Measurements from ENCODE around the gene IL1A.

Gene IL1A

DNA sequence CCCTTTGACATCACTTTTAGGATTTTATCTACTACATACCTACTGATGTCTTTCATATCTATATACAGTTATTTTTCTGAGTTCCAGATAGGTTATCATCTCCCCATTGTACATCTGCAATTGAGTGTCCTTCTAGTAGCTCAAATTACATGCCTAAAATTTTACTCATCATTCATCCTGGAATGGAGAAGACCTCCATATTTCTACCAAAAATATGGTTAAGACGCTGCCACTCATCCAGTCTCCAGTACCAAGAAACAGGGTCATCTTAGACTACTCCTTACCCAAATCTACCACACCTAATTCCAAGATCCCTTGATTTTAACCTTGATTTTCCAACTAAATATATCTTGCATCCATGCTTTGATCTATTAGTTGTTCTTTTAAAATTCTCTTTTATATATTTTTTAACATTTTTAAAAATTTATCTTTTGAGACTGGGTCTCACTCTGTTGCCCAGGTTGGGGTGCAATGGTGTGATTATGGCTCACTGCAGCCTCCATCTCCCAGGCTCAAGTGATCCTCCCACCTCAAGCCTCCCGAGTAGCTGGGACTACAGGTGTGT is 11.3 kb downstream of the IL1A start:
- in situ Hi-C loops (cut with MboI; ENCODE audit: low pct_unique_long_range_greater_than_20kb, low sequenced_read_pairs), result no loop called here
- no peak for DNase-seq

DNA sequence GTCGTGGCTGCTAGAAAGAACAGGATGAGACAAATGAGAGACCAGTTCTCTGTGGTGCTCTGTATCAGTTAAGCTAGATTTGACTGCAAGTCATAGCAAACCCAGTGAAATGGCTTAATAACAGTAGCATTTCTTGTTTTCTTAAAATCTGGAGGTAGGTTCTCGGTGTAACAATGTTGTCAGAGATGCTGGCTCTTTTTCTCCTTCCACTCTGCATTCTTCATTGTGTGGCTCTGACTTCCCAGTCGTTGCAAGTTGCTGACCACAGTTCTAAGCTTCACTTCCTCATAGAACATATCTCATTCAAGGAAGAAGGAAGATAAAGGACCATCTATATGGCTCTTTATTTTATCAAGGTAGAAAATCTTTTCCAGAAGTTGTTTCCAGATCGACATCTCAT is 12.0 kb downstream of the IL1A start:
- peak; percentile 66 for DNase-seq
- in situ Hi-C loops (cut with MboI; ENCODE audit: low pct_unique_long_range_greater_than_20kb, low sequenced_read_pairs), result no loop called here

DNA sequence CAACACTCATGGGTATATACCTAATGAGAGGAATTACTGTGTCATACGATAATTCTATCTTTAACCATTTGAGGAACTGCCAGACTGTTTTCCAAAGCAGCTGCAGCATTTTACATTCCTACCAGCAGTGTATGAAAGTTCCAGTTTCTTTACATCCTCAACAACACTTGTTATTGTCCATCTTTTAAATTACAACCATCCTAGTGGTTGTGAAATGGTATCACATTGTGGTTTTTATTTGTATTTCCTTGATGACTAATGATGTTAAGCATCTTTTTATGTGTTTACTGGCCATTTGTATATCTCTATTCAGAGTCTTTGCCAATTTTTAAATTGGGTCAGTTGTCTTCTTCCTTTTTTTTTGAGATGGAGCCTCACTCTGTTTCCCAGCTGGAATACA is 15.9 kb downstream of the IL1A start:
- in situ Hi-C loops (cut with MboI; ENCODE audit: low pct_unique_long_range_greater_than_20kb, low sequenced_read_pairs), result no loop called here

DNA sequence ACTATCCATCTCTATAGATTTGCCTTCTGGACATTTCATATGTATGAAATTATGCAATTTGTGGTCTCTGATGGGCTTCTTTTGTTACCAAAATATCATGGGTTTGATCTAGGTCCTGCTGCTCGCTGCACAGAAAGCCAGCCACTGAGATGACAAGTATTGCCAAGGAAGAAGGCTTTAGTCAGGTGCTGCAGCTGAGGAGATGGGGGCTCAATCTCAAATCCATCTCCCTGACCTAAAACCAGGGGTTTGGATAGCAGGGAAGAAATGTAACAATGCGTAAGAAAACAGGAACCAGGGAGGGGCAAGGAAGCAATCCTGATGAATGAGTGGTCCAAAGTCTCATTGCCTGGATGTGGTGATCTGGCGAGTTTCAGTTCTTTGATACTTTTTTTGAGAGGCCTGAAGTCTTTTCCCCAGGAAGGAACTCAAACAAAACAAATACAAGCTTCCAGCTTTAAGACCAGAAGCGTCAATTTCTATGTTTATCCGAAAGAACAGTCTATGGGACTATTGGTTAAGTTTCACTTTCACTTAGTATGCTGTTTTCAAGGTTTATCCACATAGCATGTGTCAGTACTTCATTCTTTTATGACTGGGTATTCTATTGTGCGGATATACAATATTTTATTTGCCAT is 16.5 kb downstream of the IL1A start:
- no peak for DNase-seq

More for the DNA sequence above, 15.9 kb downstream of the IL1A start:
- DNase-seq, result no peak

DNA sequence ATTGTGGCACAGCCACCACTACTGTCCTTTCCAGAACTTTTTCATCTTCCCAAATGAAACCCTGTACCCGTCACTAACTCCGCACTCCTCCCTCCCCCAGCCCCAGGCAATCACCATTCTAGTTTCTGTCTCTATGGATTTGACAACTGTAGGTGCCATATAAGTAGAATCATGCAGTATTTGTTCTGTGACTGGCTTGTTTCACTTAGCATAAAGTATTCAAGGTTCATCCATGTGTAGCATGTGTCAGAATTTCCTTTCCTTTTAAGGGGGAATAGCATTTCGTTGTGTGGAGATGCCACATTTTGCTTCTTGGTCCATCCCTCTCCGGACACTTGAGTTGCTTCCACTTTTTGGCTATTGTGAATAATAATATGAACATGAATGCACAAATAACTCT is 19.0 kb downstream of the IL1A start:
- DNase-seq, result no peak
- in situ Hi-C loops (cut with MboI; ENCODE audit: low pct_unique_long_range_greater_than_20kb, low sequenced_read_pairs), result no loop called here

More for the DNA sequence above, 16.5 kb downstream of the IL1A start:
- in situ Hi-C loops (cut with MboI; ENCODE audit: low pct_unique_long_range_greater_than_20kb, low sequenced_read_pairs), result no loop called here

DNA sequence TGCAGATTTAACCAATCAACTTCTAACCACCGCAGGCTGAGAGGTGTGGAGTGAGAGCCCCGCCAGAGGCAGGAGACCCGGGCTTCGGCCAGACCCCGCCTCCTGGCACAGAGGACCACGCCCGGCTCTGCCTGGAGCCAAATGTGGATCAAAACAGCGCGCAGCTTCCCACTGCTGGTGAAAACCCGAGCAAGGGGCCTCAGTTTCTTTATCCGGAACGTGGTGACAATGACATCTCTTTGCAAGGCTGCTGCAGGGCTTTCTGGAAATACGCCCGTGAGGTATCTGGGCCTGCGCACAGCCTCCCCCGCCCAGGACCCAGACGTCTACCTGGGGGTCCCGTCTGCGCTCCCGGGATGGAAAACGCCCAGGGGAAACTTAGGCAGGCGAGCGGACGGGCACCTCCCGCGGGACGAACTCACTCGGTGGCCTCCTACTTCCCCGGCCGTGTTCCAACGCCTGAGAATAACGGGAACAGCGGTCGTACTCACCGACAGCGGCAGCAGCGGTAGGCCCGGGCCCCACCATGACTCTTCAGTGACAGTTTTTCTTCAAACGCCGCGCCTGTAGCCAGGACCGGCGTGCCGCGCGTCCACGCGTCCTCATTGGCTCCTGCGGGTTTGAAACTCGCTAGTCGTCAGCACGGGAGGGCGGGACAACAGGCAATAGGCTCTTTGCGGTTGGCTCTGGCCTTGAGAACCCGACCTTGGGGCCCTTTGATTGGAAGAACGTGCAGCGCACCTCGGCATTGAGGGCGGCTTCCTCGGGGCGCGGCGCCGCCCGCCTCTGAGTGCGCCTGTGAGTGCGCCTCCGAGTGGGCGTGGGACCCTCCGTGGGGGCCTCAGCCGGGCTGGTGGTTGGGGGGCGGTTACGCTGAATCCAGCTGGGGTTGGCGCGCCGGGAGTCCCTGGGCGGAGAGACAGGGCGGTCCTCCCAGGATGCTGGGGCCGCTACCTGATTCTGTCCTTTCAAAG is 19.9 kb downstream of the IL1A start, which contains the start of gene CKAP2L:
CKAP2L (minus strand) TSS at position 539 of the 974 bp plus-strand sequence; CDS start at position 528, 11 bp downstream.
- DNase-seq, result peak; percentile 97
- in situ Hi-C loops (cut with MboI; ENCODE audit: low pct_unique_long_range_greater_than_20kb, low sequenced_read_pairs), result no loop called here

DNA sequence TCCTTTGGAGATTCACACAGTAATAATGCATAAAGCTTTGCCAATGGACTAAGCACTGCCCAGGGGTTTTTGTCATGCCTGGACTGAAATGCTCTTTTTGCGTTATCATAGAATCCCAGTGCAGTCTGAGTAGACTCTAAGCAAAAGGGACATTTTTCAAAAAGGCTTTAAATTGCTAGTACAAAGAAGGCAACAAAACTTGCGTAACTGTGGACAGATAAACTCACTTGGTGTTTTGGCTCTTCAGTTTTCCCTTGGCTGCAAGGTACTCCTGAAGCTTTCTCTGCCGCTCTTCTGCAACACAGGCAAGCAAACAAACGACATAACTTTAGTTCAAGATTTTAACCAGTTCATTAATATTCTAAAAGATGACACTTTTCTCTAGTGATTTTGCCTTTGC is 22.0 kb downstream of the IL1A start:
- DNase-seq, result no peak
- in situ Hi-C loops (cut with MboI; ENCODE audit: low pct_unique_long_range_greater_than_20kb, low sequenced_read_pairs), result no loop called here

DNA sequence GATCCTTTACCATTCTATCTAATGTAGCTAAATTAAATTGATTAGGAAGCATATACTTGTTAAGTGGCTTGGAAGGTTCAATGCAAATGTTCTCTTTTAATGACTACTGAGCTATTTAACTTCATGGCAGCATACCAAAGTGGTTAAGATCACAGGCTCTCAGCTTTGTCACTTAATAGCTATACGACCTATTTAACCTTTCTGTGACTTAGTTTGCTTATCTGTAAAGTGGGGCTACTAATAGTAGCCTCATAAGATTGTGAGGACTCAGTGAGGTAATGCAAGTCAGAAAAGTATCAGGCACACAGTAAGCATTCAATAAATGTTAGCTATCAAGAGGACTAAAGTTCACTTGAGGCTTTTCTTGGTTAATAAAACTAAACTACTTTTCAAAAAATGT is 24.1 kb downstream of the IL1A start:
- in situ Hi-C loops (cut with MboI; ENCODE audit: low pct_unique_long_range_greater_than_20kb, low sequenced_read_pairs), result no loop called here
- no peak for DNase-seq

DNA sequence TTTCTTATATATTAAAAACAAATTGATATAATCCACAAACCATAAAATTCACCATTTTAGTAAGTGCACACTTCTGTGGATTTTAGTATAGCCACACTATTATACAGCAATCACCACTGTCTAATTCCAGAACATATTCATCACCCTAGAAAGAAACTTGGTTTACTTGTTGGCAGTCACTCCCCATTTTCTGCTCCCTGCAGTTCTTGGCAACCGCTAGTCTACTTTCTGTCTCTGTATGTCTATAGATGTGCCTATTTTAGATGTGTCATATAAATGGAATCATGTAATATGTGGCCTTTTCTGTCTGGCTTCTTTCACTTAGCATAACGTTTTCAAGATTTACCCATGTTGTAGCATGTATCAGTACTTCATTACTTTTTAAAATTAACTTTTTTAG is 25.6 kb downstream of the IL1A start:
- in situ Hi-C loops (cut with MboI; ENCODE audit: low pct_unique_long_range_greater_than_20kb, low sequenced_read_pairs), result no loop called here

DNA sequence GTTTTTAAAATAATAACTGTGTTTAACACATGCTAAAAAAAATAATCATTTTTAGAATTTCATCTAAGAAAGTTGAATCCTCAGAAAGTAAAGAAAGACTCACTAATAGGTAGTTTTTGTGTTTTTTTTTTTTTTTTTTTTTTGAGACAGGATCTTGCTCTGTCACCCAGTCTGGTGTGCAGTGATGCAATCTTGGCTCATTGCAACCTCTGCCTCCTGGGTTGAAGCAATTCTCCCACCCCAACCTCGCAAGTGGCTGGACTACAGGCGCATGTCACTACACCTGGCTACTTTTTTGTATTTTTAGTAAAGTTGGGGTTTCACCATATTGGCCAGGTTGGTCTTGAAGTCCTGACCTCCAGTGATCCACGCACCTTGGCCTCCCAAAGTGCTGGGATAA is 27.0 kb downstream of the IL1A start:
- in situ Hi-C loops (cut with MboI; ENCODE audit: low pct_unique_long_range_greater_than_20kb, low sequenced_read_pairs), result no loop called here
- no peak for DNase-seq

More for the DNA sequence above, 25.6 kb downstream of the IL1A start:
- no peak for DNase-seq

DNA sequence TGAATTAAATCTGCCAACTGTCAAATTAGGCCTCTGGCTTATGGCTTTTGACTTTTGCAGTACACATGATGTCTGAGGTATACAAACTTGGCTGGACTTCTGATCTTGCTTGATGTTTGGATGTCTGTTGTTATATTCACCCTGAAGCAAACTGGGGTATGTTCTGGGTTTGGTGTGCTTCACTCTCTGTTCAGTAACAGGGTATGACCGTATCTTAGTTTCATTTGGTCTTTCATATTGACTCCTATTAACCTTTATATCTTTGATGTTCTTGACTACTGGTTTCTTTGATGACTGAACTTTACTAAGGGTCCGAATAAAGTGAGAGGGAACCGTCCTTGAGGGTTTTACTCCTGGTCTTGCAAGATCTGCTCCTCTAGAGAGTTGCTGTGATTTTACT is 28.1 kb downstream of the IL1A start:
- no peak for DNase-seq
- in situ Hi-C loops (cut with MboI; ENCODE audit: low pct_unique_long_range_greater_than_20kb, low sequenced_read_pairs), result no loop called here

DNA sequence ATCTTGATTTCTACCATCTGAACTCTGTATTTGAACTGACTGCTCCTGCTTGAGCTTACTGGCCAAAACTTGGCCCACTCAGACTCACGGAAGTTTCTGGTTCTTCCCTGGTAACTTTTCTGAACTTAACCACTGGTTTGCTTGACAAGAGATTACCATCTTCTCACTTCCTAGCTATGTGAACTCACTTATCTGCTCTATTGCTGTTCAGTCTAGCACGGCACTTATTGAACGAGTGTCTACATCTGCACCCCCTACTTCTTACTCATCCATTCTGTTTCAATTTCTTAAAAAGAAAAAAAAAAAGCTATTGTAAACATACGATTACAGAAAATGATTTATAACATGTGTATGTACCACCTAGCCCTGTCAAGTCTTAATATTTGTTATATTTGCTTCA is 28.8 kb downstream of the IL1A start:
- DNase-seq, result no peak
- in situ Hi-C loops (cut with MboI; ENCODE audit: low pct_unique_long_range_greater_than_20kb, low sequenced_read_pairs), result no loop called here

DNA sequence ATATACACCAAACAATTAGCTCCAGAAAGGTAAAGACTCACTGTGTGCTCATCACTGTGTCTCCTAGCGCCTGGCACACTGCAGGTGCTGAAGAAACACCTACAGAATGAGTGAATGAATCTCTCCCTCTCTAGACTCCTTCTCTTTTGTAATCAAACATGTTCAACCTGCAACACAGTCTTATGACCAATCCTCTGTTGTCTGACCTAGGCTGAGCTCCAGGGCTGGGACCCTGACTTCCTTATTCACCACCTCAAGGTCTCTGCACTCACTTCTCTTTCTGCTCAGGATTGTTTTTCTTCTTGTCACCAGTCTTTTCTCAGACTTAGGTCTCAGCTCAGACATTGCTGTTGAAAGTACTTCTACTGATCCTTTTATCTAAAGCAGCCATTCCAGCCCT is 29.7 kb downstream of the IL1A start:
- in situ Hi-C loops (cut with MboI; ENCODE audit: low pct_unique_long_range_greater_than_20kb, low sequenced_read_pairs), result no loop called here
- DNase-seq, result peak; percentile 57

DNA sequence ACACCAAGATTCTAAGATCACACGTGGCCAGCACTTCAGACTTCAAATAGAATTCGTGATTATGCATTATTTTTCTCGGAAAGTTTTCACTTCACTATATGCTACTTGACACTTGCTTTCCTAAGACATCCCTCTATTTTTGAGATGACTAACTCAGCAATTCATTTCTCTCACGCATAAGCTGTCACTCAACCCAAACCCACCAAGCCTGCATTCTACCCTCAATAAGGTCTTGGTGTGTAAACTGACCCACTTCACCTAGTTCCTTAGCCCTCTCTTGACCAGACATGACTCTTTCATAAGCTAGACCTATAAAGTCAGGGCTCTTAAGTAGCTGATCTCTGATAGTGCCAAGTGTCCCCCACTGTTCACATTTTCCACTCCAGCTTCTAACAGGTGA is 31.6 kb downstream of the IL1A start:
- no peak for DNase-seq
- in situ Hi-C loops (cut with MboI; ENCODE audit: low pct_unique_long_range_greater_than_20kb, low sequenced_read_pairs), result no loop called here

DNA sequence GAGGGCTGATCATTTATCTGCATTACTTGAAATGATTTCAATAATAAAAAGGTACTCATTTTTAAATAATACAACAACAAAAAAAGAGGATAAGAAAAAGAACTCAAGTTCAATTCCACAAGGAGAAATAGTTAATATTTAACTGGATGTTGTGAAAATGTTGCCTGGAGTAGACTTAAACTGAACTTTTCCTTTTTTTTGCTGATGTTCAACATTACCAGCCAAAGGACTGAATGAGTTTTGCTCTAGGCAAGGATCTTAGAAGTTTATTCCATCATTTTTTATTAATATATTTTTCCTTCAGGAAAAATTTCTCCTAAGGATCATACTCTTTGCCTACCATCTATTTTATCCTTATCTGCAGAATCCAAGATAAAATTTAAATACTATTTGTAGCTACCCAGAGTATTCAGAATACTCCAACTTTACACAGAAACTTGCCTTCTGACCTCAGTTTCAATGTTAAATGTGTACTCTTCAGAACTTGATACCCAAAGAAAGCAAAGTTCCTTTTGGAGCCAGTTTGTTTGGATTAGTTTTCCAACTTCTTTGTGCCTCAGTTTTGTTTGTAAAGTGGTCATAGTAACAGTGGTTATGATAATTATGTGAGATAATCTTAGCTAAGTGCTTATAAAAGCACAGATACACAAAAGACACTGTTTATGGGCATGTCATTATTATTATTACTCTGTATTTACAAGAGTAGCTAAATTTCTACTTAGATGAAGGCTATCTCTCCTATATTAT is 32.7 kb downstream of the IL1A start:
- no peak for DNase-seq
- in situ Hi-C loops (cut with MboI; ENCODE audit: low pct_unique_long_range_greater_than_20kb, low sequenced_read_pairs), result no loop called here

DNA sequence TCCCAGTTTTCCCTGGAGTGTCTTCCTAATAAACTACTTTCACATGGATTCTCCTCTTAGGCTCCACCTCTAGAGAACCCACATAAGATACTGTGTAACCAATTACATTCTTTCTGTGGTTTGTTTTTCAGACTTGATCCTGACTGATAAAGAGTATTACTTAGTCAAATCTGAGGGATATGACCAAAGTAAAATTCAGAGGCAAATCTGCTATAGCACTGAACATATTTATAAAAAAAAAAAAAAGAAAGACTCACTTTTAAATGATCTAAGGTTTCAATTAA is 33.8 kb downstream of the IL1A start:
- DNase-seq, result no peak
- in situ Hi-C loops (cut with MboI; ENCODE audit: low pct_unique_long_range_greater_than_20kb, low sequenced_read_pairs), result no loop called here

DNA sequence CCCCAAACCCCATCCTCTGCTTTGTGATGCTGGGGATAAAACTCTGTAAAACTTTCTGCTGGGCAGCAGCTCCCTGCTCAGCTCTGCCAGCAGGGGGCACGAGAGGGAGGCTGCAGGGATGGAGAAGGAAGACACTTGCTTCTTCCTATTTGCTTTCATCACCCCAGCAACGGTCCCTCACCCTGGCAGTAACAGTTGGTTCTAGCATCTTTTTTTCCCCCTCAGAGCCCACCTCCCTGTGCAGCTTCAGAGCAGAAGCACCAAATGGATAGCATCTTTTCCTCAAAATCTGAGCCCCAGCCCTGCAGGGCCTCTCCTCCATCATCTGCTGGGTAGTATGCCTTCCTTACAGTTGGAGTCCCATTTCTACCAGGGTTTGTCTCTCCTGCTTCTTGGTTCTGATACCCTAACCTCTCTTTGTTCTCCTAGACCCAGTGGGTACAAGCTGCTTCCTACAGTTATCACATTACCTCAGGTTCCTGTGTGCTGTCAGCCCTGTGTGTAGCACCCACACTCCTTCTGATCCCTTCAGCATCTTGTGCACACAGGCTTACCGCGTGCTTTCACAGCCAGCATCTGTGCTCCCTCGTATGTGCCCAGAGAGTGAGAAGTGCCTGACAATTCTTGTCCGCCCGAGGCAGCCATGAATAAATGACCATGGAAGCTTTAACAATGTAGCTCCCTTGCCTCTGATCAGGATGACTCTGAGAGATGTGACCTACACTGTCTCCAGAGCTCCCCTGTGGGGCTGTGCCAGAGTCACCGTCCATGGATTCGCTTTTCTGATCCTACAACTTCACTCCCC is 34.3 kb downstream of the IL1A start:
- in situ Hi-C loops (cut with MboI; ENCODE audit: low pct_unique_long_range_greater_than_20kb, low sequenced_read_pairs), result no loop called here
- DNase-seq, result peak; percentile 91

DNA sequence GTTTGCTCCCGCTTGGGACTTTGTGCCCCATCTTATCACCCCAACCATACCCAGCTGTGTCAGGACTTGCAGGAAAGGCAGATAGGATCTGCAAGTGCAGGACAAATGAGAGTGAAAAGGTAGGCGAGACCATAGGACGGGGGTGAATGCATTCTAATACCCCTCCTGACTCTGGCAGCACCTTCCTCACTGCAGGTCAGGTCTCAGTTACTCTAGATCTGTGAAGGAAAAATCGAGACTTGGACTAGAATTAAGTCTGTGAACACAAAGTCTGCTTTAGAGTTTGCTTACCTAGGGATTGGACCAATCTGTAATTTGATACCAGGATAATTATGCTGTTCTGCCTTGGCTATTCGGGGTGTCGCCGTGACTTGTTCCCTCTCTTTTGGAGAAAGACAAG is 43.8 kb downstream of the IL1A start:
- DNase-seq, result no peak
- in situ Hi-C loops (cut with MboI; ENCODE audit: low pct_unique_long_range_greater_than_20kb, low sequenced_read_pairs), result no loop called here

Data from KBM-7 (cell line).